HepG2 (cell line): ENCODE results near the gene ZNF444. TPM values are rescaled to one million over a fixed set of nuclear protein-coding genes. Genes with fewer than 3 reads are reported as not detected.

Experiments used
- ELF1 ChIP-seq: sonication (generic); formaldehyde crosslinking; IDR thresholded peaks from 2 replicates; pipeline ENCODE4 v1.4.0; 2020; ENCODE audit warnings: missing genetic modification reagents
- GPBP1L1 ChIP-seq: sonication (generic); formaldehyde crosslinking; IDR thresholded peaks from 2 replicates; pipeline ENCODE4 v1.5.0; 2020; ENCODE audit warnings: mild to moderate bottlenecking, missing genetic modification reagents
- PHF21A ChIP-seq: sonication (generic); formaldehyde crosslinking; IDR thresholded peaks from 2 replicates; pipeline ENCODE4 v1.5.0; 2020; ENCODE audit warnings: mild to moderate bottlenecking, missing genetic modification reagents
- PHF5A ChIP-seq: IDR thresholded peaks from one replicate; pipeline ENCODE4 v1.6.1; 2018; ENCODE audit warnings: low read depth, missing genetic modification reagents; ENCODE audit not compliant: unreplicated experiment
- SNAPC5 ChIP-seq: sonication (generic); formaldehyde crosslinking; IDR thresholded peaks from 2 replicates; pipeline ENCODE4 v1.8.1; 2023; ENCODE audit warnings: mild to moderate bottlenecking, missing genetic modification reagents, borderline replicate concordance
- SRSF9 ChIP-seq: fragments of 200-400 bp; formaldehyde crosslinking; IDR thresholded peaks from 2 replicates; pipeline ENCODE4 v1.6.1; 2018; ENCODE audit warnings: borderline replicate concordance, mild to moderate bottlenecking, low read depth, low read length; ENCODE audit not compliant: insufficient read depth, poor library complexity, severe bottlenecking
- TBX2 ChIP-seq: sonication (generic); formaldehyde crosslinking; IDR thresholded peaks from 2 replicates; pipeline ENCODE4 v1.5.0; 2020; ENCODE audit warnings: missing genetic modification reagents, mild to moderate bottlenecking, borderline replicate concordance
- TMF1 ChIP-seq: sonication (generic); formaldehyde crosslinking; IDR thresholded peaks from 2 replicates; pipeline ENCODE4 v1.8.1; 2022; ENCODE audit warnings: low read depth, missing genetic modification reagents
- TSC22D2 ChIP-seq: sonication (generic); formaldehyde crosslinking; IDR thresholded peaks from 2 replicates; pipeline ENCODE4 v1.5.1; 2020; ENCODE audit warnings: missing genetic modification reagents, mild to moderate bottlenecking, borderline replicate concordance
- ZNF383 ChIP-seq: sonication (generic); formaldehyde crosslinking; IDR thresholded peaks from 2 replicates; pipeline ENCODE4 v1.4.0; 2020; ENCODE audit warnings: missing genetic modification reagents, mild to moderate bottlenecking, borderline replicate concordance
- ZNF609 ChIP-seq: sonication (generic); formaldehyde crosslinking; IDR thresholded peaks from 2 replicates; pipeline ENCODE4 v1.4.0; 2020; ENCODE audit warnings: mild to moderate bottlenecking, missing genetic modification reagents, borderline replicate concordance
- ZNF713 ChIP-seq: sonication (generic); formaldehyde crosslinking; IDR thresholded peaks from 2 replicates; pipeline ENCODE4 v1.4.0; 2020; ENCODE audit warnings: mild to moderate bottlenecking, missing genetic modification reagents
- ZNF746 ChIP-seq: sonication (generic); formaldehyde crosslinking; IDR thresholded peaks from 2 replicates; pipeline ENCODE4 v1.8.0; 2022; ENCODE audit warnings: mild to moderate bottlenecking, missing genetic modification reagents
- polyA plus RNA-seq, 8 experiments: library from polyadenylated mRNA; depleted of rRNA in 3 of 8; stranded (reverse) in 7 of 8; unstranded in 1 of 8; fragments of >200 nt; fragmentation: Illumina TruSeq in 4 of 8; extraction: Trizol in 4 of 8; gene quantifications; 2 replicates each; pipeline versions ENCODE4 v1.2.1 to v1.2.3, GENCODE V29; 2011 to 2016; ENCODE audit warnings: low read depth in 4 of 8, missing spikeins in 1 of 8, mixed read lengths in 1 of 8; ENCODE audit not compliant: insufficient read depth in 1 of 8
- total RNA-seq, 5 experiments: library from RNA; depleted of rRNA; stranded (reverse); fragments of >200 nt; fragmentation: Illumina TruSeq; extraction: Trizol; gene quantifications; 2 replicates each; pipeline ENCODE4 v1.2.3, GENCODE V29; 2016; ENCODE audit warnings: low read depth in 1 of 5
- TF ChIP-seq, protein P1 (sequence below): sonication (generic); formaldehyde crosslinking; IDR thresholded peaks from 2 replicates; pipeline ENCODE4 v1.8.0; 2022; ENCODE audit warnings: mild to moderate bottlenecking, missing genetic modification reagents
- TF ChIP-seq, protein P2 (sequence below): sonication (generic); formaldehyde crosslinking; IDR thresholded peaks from 2 replicates; pipeline ENCODE4 v1.5.0; 2020; ENCODE audit warnings: mild to moderate bottlenecking, missing genetic modification reagents

The ZNF444 gene
- total and polyA plus RNA-seq, 2 of the 13 experiments (the other 11 are each of a cell fraction or from before 2014, with no cell fraction given): 27.4 to 30.3 TPM

- TF ChIP-seq SRSF9 (no peak), ZNF609 (CRISPR knock-in tag) (peak; percentile 43), GPBP1L1 (no peak), TBX2 (CRISPR knock-in tag) (peak; percentile 81), PHF5A (CRISPR knock-in tag) (no peak), ZNF383 (CRISPR knock-in tag) (no peak), ELF1 (CRISPR knock-in tag) (peak; percentile 97), ZNF713 (CRISPR knock-in tag) (no peak), TMF1 (CRISPR knock-in tag) (no peak), TSC22D2 (CRISPR knock-in tag) (no peak), SNAPC5 (no peak), ZNF746 (peak; percentile 89; the same call in 1 of the 2 replicates), PHF21A (CRISPR knock-in tag) (peak; percentile 89)
- TF ChIP-seq, protein P1, sequence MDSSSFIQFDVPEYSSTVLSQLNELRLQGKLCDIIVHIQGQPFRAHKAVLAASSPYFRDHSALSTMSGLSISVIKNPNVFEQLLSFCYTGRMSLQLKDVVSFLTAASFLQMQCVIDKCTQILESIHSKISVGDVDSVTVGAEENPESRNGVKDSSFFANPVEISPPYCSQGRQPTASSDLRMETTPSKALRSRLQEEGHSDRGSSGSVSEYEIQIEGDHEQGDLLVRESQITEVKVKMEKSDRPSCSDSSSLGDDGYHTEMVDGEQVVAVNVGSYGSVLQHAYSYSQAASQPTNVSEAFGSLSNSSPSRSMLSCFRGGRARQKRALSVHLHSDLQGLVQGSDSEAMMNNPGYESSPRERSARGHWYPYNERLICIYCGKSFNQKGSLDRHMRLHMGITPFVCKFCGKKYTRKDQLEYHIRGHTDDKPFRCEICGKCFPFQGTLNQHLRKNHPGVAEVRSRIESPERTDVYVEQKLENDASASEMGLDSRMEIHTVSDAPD (CRISPR knock-in tag): no peak
- TF ChIP-seq, protein P2, sequence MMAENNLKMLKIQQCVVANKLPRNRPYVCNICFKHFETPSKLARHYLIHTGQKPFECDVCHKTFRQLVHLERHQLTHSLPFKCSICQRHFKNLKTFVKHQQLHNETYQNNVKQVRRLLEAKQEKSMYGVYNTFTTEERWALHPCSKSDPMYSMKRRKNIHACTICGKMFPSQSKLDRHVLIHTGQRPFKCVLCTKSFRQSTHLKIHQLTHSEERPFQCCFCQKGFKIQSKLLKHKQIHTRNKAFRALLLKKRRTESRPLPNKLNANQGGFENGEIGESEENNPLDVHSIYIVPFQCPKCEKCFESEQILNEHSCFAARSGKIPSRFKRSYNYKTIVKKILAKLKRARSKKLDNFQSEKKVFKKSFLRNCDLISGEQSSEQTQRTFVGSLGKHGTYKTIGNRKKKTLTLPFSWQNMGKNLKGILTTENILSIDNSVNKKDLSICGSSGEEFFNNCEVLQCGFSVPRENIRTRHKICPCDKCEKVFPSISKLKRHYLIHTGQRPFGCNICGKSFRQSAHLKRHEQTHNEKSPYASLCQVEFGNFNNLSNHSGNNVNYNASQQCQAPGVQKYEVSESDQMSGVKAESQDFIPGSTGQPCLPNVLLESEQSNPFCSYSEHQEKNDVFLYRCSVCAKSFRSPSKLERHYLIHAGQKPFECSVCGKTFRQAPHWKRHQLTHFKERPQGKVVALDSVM (CRISPR knock-in tag): no peak
Observed at GRCh38 chr19:56121180-56122167, 19.6 kb upstream of the ZNF444 start, which contains the start of gene ZNF787 (continued).
